ENCODE measurements around the gene LLGL2. TPM values are rescaled to one million over a fixed set of nuclear protein-coding genes. Genes with fewer than 3 reads are reported as not detected.

LLGL2 gene
- total RNA-seq, 1 donor from 2014 or later = 50.6 TPM

- DNase-seq (ENCODE audit: low read depth) = no peak
- no peaks in the 10 kb centered on the region for H3K36me3 ChIP-seq (ENCODE audit: control insufficient read depth, insufficient read depth, low read length)
- TF ChIP-seq CTCF (IDR thresholded peaks at IDR 0.05; ENCODE audit: insufficient read depth, low read length, poor library complexity, severe bottlenecking) = no peak
- no peak overlapping the region for H3K4me3 ChIP-seq (ENCODE audit: low read depth, low read length)
- H3K27me3 ChIP-seq (ENCODE audit: control insufficient read depth, insufficient read depth, low read length) = peaks cover 14% of the 10 kb centered on the region
Measured at GRCh38 chr17:75594499-75595283, 69.2 kb downstream of the LLGL2 start.

GRCh38 chr17:75595284-75595919 is 69.9 kb downstream of the LLGL2 start:
- no peak for TF ChIP-seq CTCF (IDR thresholded peaks at IDR 0.05; ENCODE audit: insufficient read depth, low read length, poor library complexity, severe bottlenecking)
- H3K27me3 ChIP-seq (ENCODE audit: control insufficient read depth, insufficient read depth, low read length) = peaks cover 14% of the 10 kb centered on the region
- no peaks in the 10 kb centered on the region for H3K36me3 ChIP-seq (ENCODE audit: control insufficient read depth, insufficient read depth, low read length)
- no peak overlapping the region for H3K4me3 ChIP-seq (ENCODE audit: low read depth, low read length)
- DNase-seq (ENCODE audit: low read depth) = no peak

- DNase-seq (ENCODE audit: low read depth) = no peak
- Histone ChIP-seq H3K27me3 (ENCODE audit: control insufficient read depth, insufficient read depth, low read length) (peaks cover 14% of the 10 kb centered on the region), H3K4me3 (ENCODE audit: low read depth, low read length) (no peak overlapping the region), H3K36me3 (ENCODE audit: control insufficient read depth, insufficient read depth, low read length) (no peaks in the 10 kb centered on the region)
- no peak for TF ChIP-seq CTCF (IDR thresholded peaks at IDR 0.05; ENCODE audit: insufficient read depth, low read length, poor library complexity, severe bottlenecking)
Measured at GRCh38 chr17:75595920-75596313, 70.4 kb downstream of the LLGL2 start.

GRCh38 chr17:75596320-75597087 is 71.0 kb downstream of the LLGL2 start:
- no peak for TF ChIP-seq CTCF (IDR thresholded peaks at IDR 0.05; ENCODE audit: insufficient read depth, low read length, poor library complexity, severe bottlenecking)
- no peak overlapping the region for H3K4me3 ChIP-seq (ENCODE audit: low read depth, low read length)
- no peaks in the 10 kb centered on the region for H3K36me3 ChIP-seq (ENCODE audit: control insufficient read depth, insufficient read depth, low read length)
- no peak for DNase-seq (ENCODE audit: low read depth)
- peaks cover 14% of the 10 kb centered on the region for H3K27me3 ChIP-seq (ENCODE audit: control insufficient read depth, insufficient read depth, low read length)

- Histone ChIP-seq H3K36me3 (ENCODE audit: control insufficient read depth, insufficient read depth, low read length) (no peaks in the 10 kb centered on the region), H3K27me3 (ENCODE audit: control insufficient read depth, insufficient read depth, low read length) (peaks cover 2% of the 10 kb centered on the region), H3K4me3 (ENCODE audit: low read depth, low read length) (no peak overlapping the region)
- TF ChIP-seq CTCF (IDR thresholded peaks at IDR 0.05; ENCODE audit: insufficient read depth, low read length, poor library complexity, severe bottlenecking) = peak; percentile 72
- DNase-seq (ENCODE audit: low read depth) = no peak
Measured at GRCh38 chr17:75601057-75601987, 75.8 kb downstream of the LLGL2 start.
